MCF 10A (cell line): ENCODE measurements around the gene OLFM3. TPM values are rescaled to one million over a fixed set of nuclear protein-coding genes. Genes with fewer than 3 reads are reported as not detected.

Source experiments
- BruUV-seq: library from RNA; stranded (reverse); fragments of 400-500 nt; replicated peaks from 2 replicates; lab custom pipeline; 2021; lab: Mats Ljungman, UMichigan
- CTCF ChIA-PET: fragments of 300-600 bp; sonication (Branson Sonifier 250); formaldehyde crosslinking; extraction: SDS; loops from one replicate; lab custom pipeline; 2021; ENCODE audit warnings: antibody characterized with exemption, inconsistent platforms; lab: Yijun Ruan, JAX
- POLR2A ChIA-PET: fragments of 300-600, 350-650 bp; sonication (Branson Sonifier 250); formaldehyde crosslinking; extraction: SDS; loops from one replicate; lab custom pipeline; 2020; ENCODE audit warnings: antibody characterized with exemption, inconsistent platforms; lab: Yijun Ruan, JAX
- DNase-seq: peaks from one replicate; pipeline ENCODE4 v3.0.0-alpha.2; 2018; ENCODE audit not compliant: unreplicated experiment
- H3K27ac Mint-ChIP-seq: one replicate; pipeline ENCODE4 v1.8.0; 2022; ENCODE audit warnings: mild to moderate bottlenecking, low read depth, mixed read lengths; ENCODE audit not compliant: unreplicated experiment
- H3K27me3 Mint-ChIP-seq: one replicate; pipeline ENCODE4 v1.8.0; 2022; ENCODE audit warnings: mixed read lengths; ENCODE audit not compliant: insufficient read depth, unreplicated experiment
- H3K36me3 Mint-ChIP-seq: one replicate; pipeline ENCODE4 v1.8.0; 2022; ENCODE audit warnings: mild to moderate bottlenecking, moderate library complexity, mixed read lengths; ENCODE audit not compliant: insufficient read depth, unreplicated experiment
- H3K4me1 Mint-ChIP-seq: one replicate; pipeline ENCODE4 v1.8.0; 2022; ENCODE audit warnings: mixed read lengths; ENCODE audit not compliant: insufficient read depth, unreplicated experiment
- H3K4me3 Mint-ChIP-seq: one replicate; pipeline ENCODE4 v1.8.0; 2022; ENCODE audit warnings: mild to moderate bottlenecking, moderate library complexity, mixed read lengths; ENCODE audit not compliant: unreplicated experiment
- H3K9me3 Mint-ChIP-seq: one replicate; pipeline ENCODE4 v1.8.0; 2022; ENCODE audit warnings: mixed read lengths; ENCODE audit not compliant: unreplicated experiment
- intact Hi-C: fragments of 100-400 bp; cut with micrococcal nuclease; formaldehyde crosslinking; loops from 2 replicates; pipeline ENCODE4 v1.14.1; 2022
- total RNA-seq: library from RNA; stranded (reverse); gene quantifications from 2 replicates; pipeline ENCODE4 v1.2.3, GENCODE V29; 2022
- TF ChIP-seq, protein P1 (sequence below): fragments of 200-600 bp; IDR thresholded peaks from one replicate; pipeline ENCODE4 v1.8.0; 2022; ENCODE audit warnings: antibody characterized with exemption, mild to moderate bottlenecking; ENCODE audit not compliant: unreplicated experiment

OLFM3 gene
- total RNA-seq, 1 experiment from 2014 or later: not detected

- Mint-ChIP-seq H3K27ac (no peak overlapping the region), H3K4me3 (no peak overlapping the region)
- BruUV-seq: no TSS peak
Observed at GRCh38 chr1:101957771-101958170, 39.0 kb downstream of the OLFM3 start.

DNA sequence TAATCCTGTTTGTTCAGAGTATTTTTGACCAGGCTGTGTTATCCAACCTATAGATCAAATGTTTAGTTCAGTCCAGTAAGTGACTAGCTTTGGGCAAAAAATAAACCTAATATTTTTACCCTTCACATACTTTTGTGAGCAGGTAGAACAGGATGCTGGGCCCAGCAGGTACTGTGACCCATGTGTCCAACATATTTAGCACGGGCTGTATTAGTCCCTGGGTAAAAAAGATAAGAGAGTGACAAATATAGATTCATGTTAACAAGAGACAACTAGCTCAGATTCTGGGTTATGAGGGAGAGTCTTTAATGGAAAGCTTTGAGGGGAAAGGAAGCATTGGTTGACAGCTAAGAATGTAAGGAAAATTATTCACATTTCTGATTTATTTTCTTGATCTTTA, 43.1 kb downstream of the OLFM3 start:
- Mint-ChIP-seq H3K27me3 (peaks cover 84% of the 10 kb centered on the region), H3K9me3 (no peaks in the 10 kb centered on the region), H3K4me1 (no peaks in the 10 kb centered on the region), H3K36me3 (no peaks in the 10 kb centered on the region), H3K27ac (no peak overlapping the region), H3K4me3 (no peak overlapping the region)
- BruUV-seq: no TSS peak
- DNase-seq: no peak
- ChIA-PET CTCF (no interaction called here), POLR2A (no interaction called here)
- TF ChIP-seq, protein P1, sequence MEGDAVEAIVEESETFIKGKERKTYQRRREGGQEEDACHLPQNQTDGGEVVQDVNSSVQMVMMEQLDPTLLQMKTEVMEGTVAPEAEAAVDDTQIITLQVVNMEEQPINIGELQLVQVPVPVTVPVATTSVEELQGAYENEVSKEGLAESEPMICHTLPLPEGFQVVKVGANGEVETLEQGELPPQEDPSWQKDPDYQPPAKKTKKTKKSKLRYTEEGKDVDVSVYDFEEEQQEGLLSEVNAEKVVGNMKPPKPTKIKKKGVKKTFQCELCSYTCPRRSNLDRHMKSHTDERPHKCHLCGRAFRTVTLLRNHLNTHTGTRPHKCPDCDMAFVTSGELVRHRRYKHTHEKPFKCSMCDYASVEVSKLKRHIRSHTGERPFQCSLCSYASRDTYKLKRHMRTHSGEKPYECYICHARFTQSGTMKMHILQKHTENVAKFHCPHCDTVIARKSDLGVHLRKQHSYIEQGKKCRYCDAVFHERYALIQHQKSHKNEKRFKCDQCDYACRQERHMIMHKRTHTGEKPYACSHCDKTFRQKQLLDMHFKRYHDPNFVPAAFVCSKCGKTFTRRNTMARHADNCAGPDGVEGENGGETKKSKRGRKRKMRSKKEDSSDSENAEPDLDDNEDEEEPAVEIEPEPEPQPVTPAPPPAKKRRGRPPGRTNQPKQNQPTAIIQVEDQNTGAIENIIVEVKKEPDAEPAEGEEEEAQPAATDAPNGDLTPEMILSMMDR: no peak
- intact Hi-C loops: no loop called here

More at GRCh38 chr1:101957771-101958170, 39.0 kb downstream of the OLFM3 start:
- ChIA-PET CTCF (no interaction called here), POLR2A (interaction anchor here (0.6 kb wide), 1 partner anchor 25 kb away, joined by 3 read pairs; no protein-coding TSS in a partner anchor)
- Mint-ChIP-seq H3K36me3 (no peaks in the 10 kb centered on the region), H3K9me3 (no peaks in the 10 kb centered on the region), H3K4me1 (no peaks in the 10 kb centered on the region), H3K27me3 (peaks cover 80% of the 10 kb centered on the region)
- no peak for DNase-seq
- intact Hi-C loops: no loop called here
- TF ChIP-seq, protein P1: no peak

- POLR2A ChIA-PET: no interaction called here
- Mint-ChIP-seq H3K36me3 (no peaks in the 10 kb centered on the region), H3K4me3 (no peak overlapping the region), H3K27ac (no peak overlapping the region), H3K9me3 (no peaks in the 10 kb centered on the region), H3K27me3 (peaks cover 36% of the 10 kb centered on the region), H3K4me1 (no peaks in the 10 kb centered on the region)
- BruUV-seq: no TSS peak
- intact Hi-C loops: no loop called here
- no peak for DNase-seq
- TF ChIP-seq, protein P1: no peak
- CTCF ChIA-PET: no interaction called here
Observed at GRCh38 chr1:101945884-101946283, 50.8 kb downstream of the OLFM3 start.

DNA sequence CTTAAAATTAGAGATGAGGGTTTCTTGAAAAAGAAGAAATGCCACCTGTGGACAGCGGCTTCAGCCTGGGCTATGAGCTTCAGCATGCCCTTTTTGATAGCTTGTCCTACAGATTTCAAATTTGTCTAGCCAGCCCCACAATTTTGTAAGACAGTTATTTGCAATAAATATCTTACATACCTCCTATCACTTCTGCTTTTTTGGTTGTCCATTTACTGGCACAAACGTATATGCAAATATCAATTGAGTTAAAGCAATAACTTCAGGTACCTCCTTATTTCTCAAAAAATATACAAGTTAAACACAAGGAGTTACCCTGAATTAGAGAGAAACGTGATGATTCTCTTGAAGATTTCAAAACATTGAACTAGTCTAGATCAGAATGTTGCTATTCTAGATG, 53.5 kb downstream of the OLFM3 start:
- H3K4me1 Mint-ChIP-seq: no peaks in the 10 kb centered on the region

More for the DNA sequence above, 53.5 kb downstream of the OLFM3 start:
- intact Hi-C loops: no loop called here
- POLR2A ChIA-PET: no interaction called here
- BruUV-seq: no TSS peak
- peaks cover 30% of the 10 kb centered on the region for H3K27me3 Mint-ChIP-seq
- DNase-seq: no peak
- H3K4me3 Mint-ChIP-seq: no peak overlapping the region
- TF ChIP-seq, protein P1: no peak
- H3K27ac Mint-ChIP-seq: no peak overlapping the region
- H3K36me3 Mint-ChIP-seq: no peaks in the 10 kb centered on the region
- H3K9me3 Mint-ChIP-seq: no peaks in the 10 kb centered on the region
- CTCF ChIA-PET: no interaction called here
